ENCODE results near the gene FUBP3. TPM values are rescaled to one million over a fixed set of nuclear protein-coding genes. Genes with fewer than 3 reads are reported as not detected.

FUBP3 gene
- total and polyA plus RNA-seq, 8 donors = 5.8 to 59.3 (median 20.7) TPM

DNA sequence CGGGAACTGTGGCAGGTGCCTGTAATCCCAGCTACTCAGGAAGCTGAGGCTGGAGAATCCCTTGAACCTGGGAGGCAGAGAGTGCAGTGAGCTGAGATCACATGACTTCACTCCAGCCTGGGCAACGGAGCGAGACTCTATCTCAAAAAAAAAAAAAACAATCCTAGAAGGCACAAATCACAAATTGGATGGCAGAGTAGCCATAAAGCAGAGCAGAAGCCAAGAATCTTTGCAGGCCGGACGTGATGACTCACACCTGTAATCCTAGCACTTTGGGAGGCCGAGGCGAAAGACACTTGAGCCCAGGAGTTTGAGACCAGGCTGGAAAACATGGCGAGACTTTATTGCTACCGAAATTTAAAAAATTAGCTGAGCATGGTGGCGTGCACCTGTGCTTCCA, 9.2 kb upstream of the FUBP3 start:
- H3K4me3 ChIP-seq = no peak overlapping the region
- intact Hi-C loops (cut with DNase I; ENCODE audit: low total_unique reads) = no loop called here
- WGBS, 5 donors = 74 to 84% (median 83%) methylated on average over 10 of the region's 10 CpGs
- no peaks in the 10 kb centered on the region for H3K9me3 ChIP-seq
- TF ChIP-seq EP300 (IDR thresholded peaks at IDR 0.05) (no peak), POLR2A (IDR thresholded peaks at IDR 0.05) (no peak), POLR2AphosphoS5 (IDR thresholded peaks at IDR 0.05) (no peak)
- TF ChIP-seq, protein P1, sequence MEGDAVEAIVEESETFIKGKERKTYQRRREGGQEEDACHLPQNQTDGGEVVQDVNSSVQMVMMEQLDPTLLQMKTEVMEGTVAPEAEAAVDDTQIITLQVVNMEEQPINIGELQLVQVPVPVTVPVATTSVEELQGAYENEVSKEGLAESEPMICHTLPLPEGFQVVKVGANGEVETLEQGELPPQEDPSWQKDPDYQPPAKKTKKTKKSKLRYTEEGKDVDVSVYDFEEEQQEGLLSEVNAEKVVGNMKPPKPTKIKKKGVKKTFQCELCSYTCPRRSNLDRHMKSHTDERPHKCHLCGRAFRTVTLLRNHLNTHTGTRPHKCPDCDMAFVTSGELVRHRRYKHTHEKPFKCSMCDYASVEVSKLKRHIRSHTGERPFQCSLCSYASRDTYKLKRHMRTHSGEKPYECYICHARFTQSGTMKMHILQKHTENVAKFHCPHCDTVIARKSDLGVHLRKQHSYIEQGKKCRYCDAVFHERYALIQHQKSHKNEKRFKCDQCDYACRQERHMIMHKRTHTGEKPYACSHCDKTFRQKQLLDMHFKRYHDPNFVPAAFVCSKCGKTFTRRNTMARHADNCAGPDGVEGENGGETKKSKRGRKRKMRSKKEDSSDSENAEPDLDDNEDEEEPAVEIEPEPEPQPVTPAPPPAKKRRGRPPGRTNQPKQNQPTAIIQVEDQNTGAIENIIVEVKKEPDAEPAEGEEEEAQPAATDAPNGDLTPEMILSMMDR (IDR thresholded peaks at IDR 0.05) = no peak
- peaks cover 0 to 8% (median 0%) of the 10 kb centered on the region in 3 donors for H3K27me3 ChIP-seq
- H3K4me1 ChIP-seq = no peaks in the 10 kb centered on the region
- H3K27ac ChIP-seq = no peak overlapping the region
- H3K36me3 ChIP-seq = no peaks in the 10 kb centered on the region
- no peak for DNase-seq

DNA sequence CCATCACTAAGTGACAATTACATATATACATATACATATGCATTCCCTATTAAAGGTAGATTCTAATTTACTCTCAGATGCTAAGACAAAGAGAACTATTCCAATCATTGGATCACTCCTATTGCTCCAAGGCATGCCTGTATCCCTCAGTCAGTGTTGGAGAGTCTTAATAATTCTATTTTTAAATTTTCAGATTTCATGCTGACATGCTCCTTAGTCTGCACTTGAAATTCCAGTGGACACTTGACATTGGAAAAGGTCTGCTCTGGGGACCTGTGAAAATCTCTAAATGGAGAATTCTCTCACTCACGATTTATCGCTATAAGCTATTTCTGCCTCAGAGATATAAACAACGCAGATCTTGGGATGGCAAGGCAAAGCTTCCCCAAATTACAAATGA, 3.9 kb upstream of the FUBP3 start:
- TF ChIP-seq POLR2A (IDR thresholded peaks at IDR 0.05) (no peak), POLR2AphosphoS5 (IDR thresholded peaks at IDR 0.05) (no peak), EP300 (IDR thresholded peaks at IDR 0.05) (no peak)
- TF ChIP-seq, protein P1 (IDR thresholded peaks at IDR 0.05) = no peak
- Histone ChIP-seq H3K9me3 (no peaks in the 10 kb centered on the region), H3K4me1 (peaks cover 3 to 22% (median 20%) of the 10 kb centered on the region in 4 donors), H3K4me3 (no peak overlapping the region), H3K27ac (no peak overlapping the region), H3K27me3 (no peaks in the 10 kb centered on the region), H3K36me3 (no peaks in the 10 kb centered on the region)
- DNase-seq = no peak
- intact Hi-C loops (cut with DNase I; ENCODE audit: low total_unique reads) = no loop called here
- WGBS, 5 donors = 76 to 90% (median 87%) methylated on average over 3 of the region's 3 CpGs

DNA sequence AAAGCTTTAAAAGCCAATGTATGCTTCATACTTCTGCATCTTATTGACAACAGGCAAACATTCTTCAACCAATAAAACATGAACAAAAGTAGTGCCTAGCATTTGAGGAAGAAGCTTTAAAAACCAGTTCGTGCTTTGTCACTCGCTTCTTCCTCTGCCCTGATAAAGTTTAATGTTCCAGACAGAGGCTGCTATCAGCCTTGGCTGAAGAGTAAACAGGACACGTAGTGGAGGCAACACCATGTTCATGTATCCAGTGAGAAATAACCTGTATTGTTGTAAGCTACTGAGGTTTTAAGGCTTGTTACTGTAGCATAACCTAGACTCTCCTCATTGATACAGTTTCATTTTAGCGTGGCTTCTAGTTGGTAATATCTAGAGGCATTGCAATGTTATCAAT, 3.2 kb upstream of the FUBP3 start:
- intact Hi-C loops (cut with DNase I; ENCODE audit: low total_unique reads) = no loop called here

DNA sequence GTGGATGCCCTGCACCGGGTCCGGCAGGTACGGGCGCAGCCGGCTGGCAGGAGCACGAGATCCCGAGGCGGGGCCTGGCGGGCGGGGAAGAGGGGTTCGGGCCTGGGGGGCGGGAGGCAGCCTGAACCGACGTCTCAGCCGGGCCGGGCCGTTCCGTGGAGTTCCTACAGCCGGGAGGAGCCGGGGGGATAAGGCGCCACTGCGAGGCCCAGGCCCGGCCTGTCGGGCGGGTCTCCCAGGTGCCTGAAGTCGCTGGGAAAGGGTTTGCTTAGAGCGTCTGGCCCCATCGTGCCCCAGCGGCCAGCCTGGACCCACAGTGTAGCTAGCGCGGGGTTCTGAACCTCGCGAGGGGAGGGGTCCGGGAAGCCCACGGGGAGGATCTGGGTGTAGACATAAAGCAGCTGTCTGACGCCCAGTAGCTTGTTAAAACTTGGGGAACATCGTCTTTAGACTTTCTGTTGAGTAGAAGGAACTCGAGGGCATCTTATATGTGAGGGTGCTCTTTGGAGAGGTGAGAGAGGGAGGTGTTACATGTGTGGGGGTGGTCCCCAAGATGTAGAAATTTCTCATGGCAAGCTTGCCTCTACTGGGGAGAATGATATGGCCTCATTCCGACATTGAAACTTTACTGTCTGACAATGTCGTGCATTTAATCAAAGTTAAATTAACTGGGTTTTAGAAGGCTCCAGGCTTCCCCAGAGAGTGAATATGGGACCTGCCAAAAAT, 524 bp downstream of the FUBP3 start:
- H3K27me3 ChIP-seq = no peaks in the 10 kb centered on the region
- peak overlapping the region; percentile 80 to 99 (median 90) for H3K4me3 ChIP-seq
- H3K9me3 ChIP-seq = no peaks in the 10 kb centered on the region
- TF ChIP-seq POLR2A (IDR thresholded peaks at IDR 0.05) = no peak
- TF ChIP-seq, protein P1 (IDR thresholded peaks at IDR 0.05) = no peak
- TF ChIP-seq EP300 (IDR thresholded peaks at IDR 0.05) = no peak
- TF ChIP-seq POLR2AphosphoS5 (IDR thresholded peaks at IDR 0.05) = no peak
- no peak for DNase-seq
- intact Hi-C loops (cut with DNase I; ENCODE audit: low total_unique reads) = no loop called here
- 1 to 2% (median 2%) methylated on average over 36 to 40 of the region's 40 CpGs for whole genome bisulfite sequencing, 5 donors
- H3K27ac ChIP-seq = peak overlapping the region; percentile 90 to 94 (median 94)
- peaks cover 0 to 16% (median 9%) of the 10 kb centered on the region in 4 donors for H3K36me3 ChIP-seq
- H3K4me1 ChIP-seq = peaks cover 13 to 57% (median 38%) of the 10 kb centered on the region in 4 donors

More for the DNA sequence above, 3.2 kb upstream of the FUBP3 start:
- Histone ChIP-seq H3K36me3 (no peaks in the 10 kb centered on the region), H3K9me3 (no peaks in the 10 kb centered on the region), H3K4me1 (peaks cover 10 to 29% (median 27%) of the 10 kb centered on the region in 4 donors), H3K27ac (no peak overlapping the region), H3K27me3 (no peaks in the 10 kb centered on the region), H3K4me3 (no peak overlapping the region)
- no peak for TF ChIP-seq EP300 (IDR thresholded peaks at IDR 0.05)
- TF ChIP-seq POLR2AphosphoS5 (IDR thresholded peaks at IDR 0.05) = no peak
- no peak for TF ChIP-seq POLR2A (IDR thresholded peaks at IDR 0.05)
- TF ChIP-seq, protein P1 (IDR thresholded peaks at IDR 0.05) = no peak
- DNase-seq = peak in 1 of 2 donors; percentile 12
- WGBS, 5 donors = 24 to 42% (median 34%) methylated on average over 4 of the region's 4 CpGs

All from stomach (tissue), 9 donors.